HEK293 (cell line): ENCODE measurements around the gene PXDC1.

Experiments used
- GLI2 ChIP-seq: fragments of 450-650 bp; formaldehyde crosslinking; IDR thresholded peaks from 2 replicates; pipeline ENCODE4; 2017; ENCODE audit warnings: missing biosample characterization, missing genetic modification characterization, low read depth, borderline replicate concordance
- KLF16 ChIP-seq: fragments of 450-650 bp; formaldehyde crosslinking; IDR thresholded peaks from 2 replicates; pipeline ENCODE4 v1.5.1; 2017; ENCODE audit warnings: missing biosample characterization, missing genetic modification characterization
- ZNF175 ChIP-seq: fragments of 450-650 bp; formaldehyde crosslinking; IDR thresholded peaks from 2 replicates; pipeline ENCODE4 v1.5.1; 2016; ENCODE audit warnings: missing biosample characterization, missing genetic modification characterization
- ZNF184 ChIP-seq: fragments of 450-650 bp; IDR thresholded peaks from 2 replicates; pipeline ENCODE4 v1.5.1; 2018; ENCODE audit warnings: missing biosample characterization, mild to moderate bottlenecking, missing genetic modification characterization
- ZNF37A ChIP-seq: fragments of 450-650 bp; IDR thresholded peaks from 2 replicates; pipeline ENCODE4 v1.5.1; 2018; ENCODE audit warnings: missing biosample characterization, missing genetic modification characterization
- ZNF76 ChIP-seq: fragments of 450-650 bp; formaldehyde crosslinking; IDR thresholded peaks from 2 replicates; pipeline ENCODE4; 2016; ENCODE audit warnings: low read depth, missing biosample characterization, missing genetic modification characterization, borderline replicate concordance
- ZXDB ChIP-seq: fragments of 450-650 bp; formaldehyde crosslinking; IDR thresholded peaks from 2 replicates; pipeline ENCODE4 v1.5.1; 2016; ENCODE audit warnings: missing biosample characterization, missing genetic modification characterization
- TF ChIP-seq, protein P1 (sequence below): fragments of 450-650 bp; formaldehyde crosslinking; IDR thresholded peaks from 2 replicates; pipeline ENCODE4 v1.5.1; 2016; ENCODE audit warnings: missing biosample characterization, missing genetic modification characterization

DNA sequence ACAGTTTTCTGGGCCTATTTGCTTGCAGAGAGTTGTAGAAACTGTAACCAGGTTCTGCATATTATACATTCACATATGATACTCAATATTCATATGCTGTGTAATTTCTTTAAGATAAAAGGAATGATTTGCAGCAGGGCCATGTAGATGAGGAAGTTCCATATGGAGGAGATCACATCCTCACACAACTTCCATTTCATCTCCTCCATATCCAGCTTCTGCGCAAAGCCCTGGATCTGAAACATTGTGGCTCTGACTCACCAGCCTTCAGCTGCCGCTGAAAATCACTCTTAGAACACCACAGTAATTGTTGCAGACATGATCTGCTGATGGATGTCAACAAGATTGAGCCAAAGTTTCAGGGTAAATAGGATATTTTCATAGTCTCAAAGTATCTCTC, 57.7 kb downstream of the PXDC1 start:
- TF ChIP-seq ZNF184 (tag by site-specific recombination) (no peak), GLI2 (tag by site-specific recombination) (no peak), KLF16 (tag by site-specific recombination) (no peak), ZNF76 (tag by site-specific recombination) (no peak), ZNF175 (tag by site-specific recombination) (no peak), ZXDB (tag by site-specific recombination) (no peak), ZNF37A (tag by site-specific recombination) (no peak)
- TF ChIP-seq, protein P1, sequence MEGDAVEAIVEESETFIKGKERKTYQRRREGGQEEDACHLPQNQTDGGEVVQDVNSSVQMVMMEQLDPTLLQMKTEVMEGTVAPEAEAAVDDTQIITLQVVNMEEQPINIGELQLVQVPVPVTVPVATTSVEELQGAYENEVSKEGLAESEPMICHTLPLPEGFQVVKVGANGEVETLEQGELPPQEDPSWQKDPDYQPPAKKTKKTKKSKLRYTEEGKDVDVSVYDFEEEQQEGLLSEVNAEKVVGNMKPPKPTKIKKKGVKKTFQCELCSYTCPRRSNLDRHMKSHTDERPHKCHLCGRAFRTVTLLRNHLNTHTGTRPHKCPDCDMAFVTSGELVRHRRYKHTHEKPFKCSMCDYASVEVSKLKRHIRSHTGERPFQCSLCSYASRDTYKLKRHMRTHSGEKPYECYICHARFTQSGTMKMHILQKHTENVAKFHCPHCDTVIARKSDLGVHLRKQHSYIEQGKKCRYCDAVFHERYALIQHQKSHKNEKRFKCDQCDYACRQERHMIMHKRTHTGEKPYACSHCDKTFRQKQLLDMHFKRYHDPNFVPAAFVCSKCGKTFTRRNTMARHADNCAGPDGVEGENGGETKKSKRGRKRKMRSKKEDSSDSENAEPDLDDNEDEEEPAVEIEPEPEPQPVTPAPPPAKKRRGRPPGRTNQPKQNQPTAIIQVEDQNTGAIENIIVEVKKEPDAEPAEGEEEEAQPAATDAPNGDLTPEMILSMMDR (tag by site-specific recombination), result no peak
